Thoracic aorta (tissue), 2 donors: ENCODE data around the gene RBMS3. TPM values are rescaled to one million over a fixed set of nuclear protein-coding genes. Genes with fewer than 3 reads are reported as not detected.

Experiments
- ATAC-seq: fragments of 150-250 bp; one replicate; pipeline ENCODE4 v1.8.0; 2017; ENCODE audit warnings: low read depth; ENCODE audit not compliant: insufficient number of reproducible peaks, low FRiP score
- DNase-seq: peaks from one replicate; pipeline ENCODE4 v3.0.0-alpha.2; 2020; ENCODE audit warnings: low spot score
- H3K27ac ChIP-seq, 2 donors: fragments of 200-600 bp; sonication (generic); 1 replicate in 1 of 2; 2 replicates in 1 of 2; pipeline ENCODE4 v1.5.1; 2016; ENCODE audit warnings: mild to moderate bottlenecking in 2 of 2, moderate library complexity in 2 of 2
- H3K27me3 ChIP-seq: fragments of 200-600 bp; sonication (generic); replicated peaks from 2 replicates; pipeline ENCODE4 v1.6.0; 2016; ENCODE audit warnings: mild to moderate bottlenecking; ENCODE audit not compliant: insufficient read depth
- H3K36me3 ChIP-seq: fragments of 200-600 bp; sonication (generic); one replicate; pipeline ENCODE4 v1.5.1; 2016
- H3K4me1 ChIP-seq, 2 donors: fragments of 200-600 bp; sonication (generic); 1 replicate in 1 of 2; 2 replicates in 1 of 2; pipeline versions ENCODE4 v1.5.1 to v1.6.0; 2016; ENCODE audit warnings: low read depth in 2 of 2, mild to moderate bottlenecking in 1 of 2; ENCODE audit not compliant: control insufficient read depth in 1 of 2
- H3K4me3 ChIP-seq: fragments of 200-600 bp; sonication (generic); 2 replicates; pipeline ENCODE4 v1.5.1; 2016; ENCODE audit warnings: mild to moderate bottlenecking
- H3K9me3 ChIP-seq: fragments of 200-600 bp; sonication (generic); 2 replicates; pipeline ENCODE4 v1.5.1; 2016
- total RNA-seq, 2 donors: library from RNA; depleted of rRNA; stranded (reverse); fragments of >200 nt; gene quantifications; one replicate each; pipeline versions ENCODE4 v1.1.0 to v1.2.3, GENCODE V29; 2016
- TF ChIP-seq, protein P1 (sequence below): fragments of 200-600 bp; sonication (generic); IDR thresholded peaks from one replicate; pipeline ENCODE4 v1.5.1; 2019; ENCODE audit warnings: antibody characterized with exemption

The RBMS3 gene
- total RNA-seq, 2 donors from 2014 or later = 149 to 186 TPM

DNA sequence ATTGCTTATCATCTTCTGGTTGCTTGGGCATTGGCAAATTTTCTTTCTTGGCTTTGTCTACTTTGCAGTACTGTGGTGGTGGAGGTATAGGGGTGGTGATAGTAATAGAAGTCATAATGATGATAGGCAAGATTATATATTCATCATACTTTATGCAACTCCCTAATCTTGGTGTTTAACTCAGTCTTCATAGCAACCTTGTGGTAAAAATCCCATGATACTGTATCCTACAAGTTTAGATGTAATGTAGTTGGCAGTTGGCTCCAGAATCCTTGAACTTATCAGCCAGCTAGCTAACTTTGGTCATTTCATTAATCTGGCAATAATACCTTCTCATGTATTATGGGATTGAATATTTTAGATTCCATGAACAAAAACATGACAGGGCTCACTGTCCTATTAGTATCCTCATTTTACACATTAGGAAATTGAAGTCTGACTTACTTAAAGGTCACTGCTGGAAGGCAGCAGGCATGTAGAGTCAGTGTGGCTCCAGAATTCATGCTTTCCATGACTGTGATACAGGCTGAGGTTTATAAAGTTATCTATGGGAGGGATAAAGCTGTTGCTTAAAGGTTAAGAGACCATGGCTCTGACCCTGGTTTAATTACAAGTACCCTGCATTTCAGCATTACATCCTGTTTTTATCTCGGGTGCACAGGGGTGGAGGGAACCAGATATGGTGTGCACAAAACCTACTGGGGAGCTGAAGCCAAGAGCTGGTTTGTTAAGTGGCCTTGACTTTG, 33.3 kb downstream of the RBMS3 start:
- Histone ChIP-seq H3K27me3 (no peaks in the 10 kb centered on the region), H3K27ac (peak overlapping the region; percentile 18 to 42), H3K36me3 (no peaks in the 10 kb centered on the region), H3K4me3 (no peak overlapping the region), H3K4me1 (peaks cover 17 to 78% of the 10 kb centered on the region in 2 donors), H3K9me3 (no peaks in the 10 kb centered on the region)
- no peak for DNase-seq
- TF ChIP-seq, protein P1, sequence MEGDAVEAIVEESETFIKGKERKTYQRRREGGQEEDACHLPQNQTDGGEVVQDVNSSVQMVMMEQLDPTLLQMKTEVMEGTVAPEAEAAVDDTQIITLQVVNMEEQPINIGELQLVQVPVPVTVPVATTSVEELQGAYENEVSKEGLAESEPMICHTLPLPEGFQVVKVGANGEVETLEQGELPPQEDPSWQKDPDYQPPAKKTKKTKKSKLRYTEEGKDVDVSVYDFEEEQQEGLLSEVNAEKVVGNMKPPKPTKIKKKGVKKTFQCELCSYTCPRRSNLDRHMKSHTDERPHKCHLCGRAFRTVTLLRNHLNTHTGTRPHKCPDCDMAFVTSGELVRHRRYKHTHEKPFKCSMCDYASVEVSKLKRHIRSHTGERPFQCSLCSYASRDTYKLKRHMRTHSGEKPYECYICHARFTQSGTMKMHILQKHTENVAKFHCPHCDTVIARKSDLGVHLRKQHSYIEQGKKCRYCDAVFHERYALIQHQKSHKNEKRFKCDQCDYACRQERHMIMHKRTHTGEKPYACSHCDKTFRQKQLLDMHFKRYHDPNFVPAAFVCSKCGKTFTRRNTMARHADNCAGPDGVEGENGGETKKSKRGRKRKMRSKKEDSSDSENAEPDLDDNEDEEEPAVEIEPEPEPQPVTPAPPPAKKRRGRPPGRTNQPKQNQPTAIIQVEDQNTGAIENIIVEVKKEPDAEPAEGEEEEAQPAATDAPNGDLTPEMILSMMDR = no peak
- ATAC-seq = no peak

DNA sequence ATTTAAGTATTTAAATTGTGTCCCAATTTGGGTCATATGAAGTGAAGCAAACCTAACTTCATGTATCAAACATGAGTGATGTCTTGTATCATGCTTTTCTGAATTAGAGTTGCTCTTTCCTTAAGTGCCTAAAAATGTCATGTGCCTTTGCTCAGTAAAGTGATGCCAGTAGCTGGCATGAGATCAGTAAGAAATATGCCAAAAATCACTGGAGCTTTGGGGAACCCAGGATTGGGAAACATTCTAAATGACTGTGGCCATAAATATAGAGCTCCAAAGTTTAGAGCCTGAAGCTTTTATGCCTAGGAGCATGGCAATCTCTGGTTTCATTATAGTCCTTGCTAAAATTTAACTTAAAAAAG, 33.8 kb downstream of the RBMS3 start:
- ATAC-seq (no peak), DNase-seq (no peak)
- Histone ChIP-seq H3K27ac (peak overlapping the region in 1 of 2 donors; percentile 42), H3K9me3 (no peaks in the 10 kb centered on the region), H3K4me1 (peaks cover 21 to 83% of the 10 kb centered on the region in 2 donors), H3K27me3 (no peaks in the 10 kb centered on the region), H3K4me3 (no peak overlapping the region), H3K36me3 (no peaks in the 10 kb centered on the region)
- TF ChIP-seq, protein P1 = no peak

DNA sequence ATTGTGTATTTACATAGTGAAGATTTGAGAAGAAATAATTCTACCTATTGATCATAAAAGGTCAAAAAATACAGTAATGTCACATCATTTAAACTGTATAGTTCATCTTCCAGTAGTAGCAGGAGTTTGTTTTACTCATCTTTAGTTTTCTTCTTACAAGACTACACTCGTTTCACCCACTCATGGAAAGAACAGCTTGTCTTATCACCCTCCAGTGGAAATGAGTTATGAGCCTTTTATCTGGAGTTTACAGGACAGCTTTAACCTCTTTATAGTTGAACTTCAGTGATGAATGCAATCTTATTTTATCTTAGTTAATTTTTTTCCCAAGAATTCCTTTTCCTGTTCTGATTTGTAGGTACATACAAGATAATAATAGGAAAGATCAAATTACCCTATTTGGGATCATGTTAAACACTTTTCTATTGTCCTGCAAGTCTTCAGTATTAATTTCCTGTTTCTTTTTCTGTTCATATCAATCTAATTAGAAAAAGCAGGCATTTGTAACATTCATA, 36.8 kb downstream of the RBMS3 start:
- Histone ChIP-seq H3K27me3 (no peaks in the 10 kb centered on the region), H3K4me1 (peaks cover 15 to 81% of the 10 kb centered on the region in 2 donors), H3K4me3 (no peak overlapping the region), H3K9me3 (no peaks in the 10 kb centered on the region), H3K27ac (peak overlapping the region; percentile 1 to 73), H3K36me3 (no peaks in the 10 kb centered on the region)
- ATAC-seq (no peak), DNase-seq (no peak)
- TF ChIP-seq, protein P1 = no peak

DNA sequence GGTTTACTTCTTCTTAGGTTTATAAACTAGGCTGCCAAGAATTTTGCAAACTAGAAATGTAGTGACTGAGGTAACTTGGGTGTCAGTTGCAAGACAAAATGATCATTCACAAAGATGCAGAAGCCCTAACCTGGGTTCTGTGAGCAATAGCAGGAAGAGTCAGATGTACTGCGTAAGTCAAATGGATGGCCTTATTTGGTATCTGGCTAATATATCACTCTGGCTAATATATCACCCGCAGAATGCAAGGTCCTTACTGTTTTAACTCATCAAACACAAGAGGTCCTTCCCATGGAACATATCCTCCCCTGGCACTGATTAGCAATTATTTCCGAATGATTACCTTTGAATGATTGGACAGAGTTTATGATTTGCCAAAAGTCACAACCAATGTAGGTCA, 37.4 kb downstream of the RBMS3 start:
- Histone ChIP-seq H3K27ac (peak overlapping the region; percentile 1 to 73), H3K36me3 (no peaks in the 10 kb centered on the region), H3K4me3 (no peak overlapping the region), H3K4me1 (peaks cover 14 to 78% of the 10 kb centered on the region in 2 donors), H3K9me3 (no peaks in the 10 kb centered on the region), H3K27me3 (no peaks in the 10 kb centered on the region)
- TF ChIP-seq, protein P1 = no peak
- ATAC-seq (no peak), DNase-seq (no peak)

DNA sequence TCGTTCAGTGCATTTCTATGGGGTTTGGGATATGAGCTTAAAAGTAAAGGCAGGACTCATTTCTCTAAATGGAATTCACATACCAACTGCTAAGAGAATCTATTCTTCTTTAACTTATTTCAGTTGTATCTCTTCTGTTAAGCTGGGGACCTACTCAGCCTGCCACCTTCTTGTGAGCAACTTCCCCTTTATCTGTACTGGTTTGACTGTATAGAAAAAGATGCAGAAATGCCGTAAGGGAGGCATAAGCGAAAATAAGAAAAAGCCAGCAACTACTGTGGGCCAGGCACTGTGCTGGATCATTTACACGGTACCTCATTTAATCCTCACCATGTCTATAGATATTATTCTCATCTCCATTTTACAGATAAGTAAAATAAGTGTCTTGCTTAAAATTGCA, 38.4 kb downstream of the RBMS3 start:
- H3K27ac ChIP-seq = peak overlapping the region; percentile 58 to 73
- peaks cover 19 to 76% of the 10 kb centered on the region in 2 donors for H3K4me1 ChIP-seq

More for the DNA sequence above, 38.4 kb downstream of the RBMS3 start:
- TF ChIP-seq, protein P1 = no peak
- no peak for ATAC-seq
- Histone ChIP-seq H3K4me3 (no peak overlapping the region), H3K36me3 (no peaks in the 10 kb centered on the region), H3K9me3 (no peaks in the 10 kb centered on the region), H3K27me3 (no peaks in the 10 kb centered on the region)
- DNase-seq = no peak
